Lower leg skin (tissue), 4 donors: Measurements from ENCODE around the gene DGKI. TPM values are rescaled to one million over a fixed set of nuclear protein-coding genes. Genes with fewer than 3 reads are reported as not detected.

Experiments used
- DNase-seq, 2 donors: peaks; one replicate each; pipeline ENCODE4 v3.0.0-alpha.2; 2019; ENCODE audit warnings: low spot score in 2 of 2
- H3K4me3 ChIP-seq: fragments of 200-600 bp; sonication (generic); 2 replicates; pipeline ENCODE4 v1.5.1; 2017; ENCODE audit warnings: mild to moderate bottlenecking, low read depth; ENCODE audit not compliant: poor library complexity, severe bottlenecking
- POLR2A ChIP-seq, 2 donors: fragments of 450-650 bp; IDR thresholded peaks; one replicate each; pipeline ENCODE4 v1.6.1; 2016 to 2017; ENCODE audit warnings: antibody characterized with exemption in 2 of 2, mild to moderate bottlenecking in 1 of 2, moderate library complexity in 1 of 2
- WGBS, 2 donors: methylation state at CpG; one replicate each; pipeline ENCODE4 v1.1.5; 2018; 5-methylcytosine and 5-hydroxymethylcytosine counted together
- intact Hi-C: fragments of 100-400 bp; cut with DNase I; formaldehyde crosslinking; loops from one replicate; pipeline ENCODE4 v1.15.0; 2023; ENCODE audit warnings: low total_unique reads
- total RNA-seq, 4 donors: library from RNA; depleted of rRNA; stranded (reverse); fragments of >200 nt; gene quantifications; one replicate each; pipeline ENCODE4 v1.1.0, GENCODE V29; 2016
- TF ChIP-seq, protein P1 (sequence below), 3 donors: fragments of 450-650 bp; IDR thresholded peaks; one replicate each; pipeline ENCODE4 v1.5.1; 2016; ENCODE audit warnings: antibody characterized with exemption in 3 of 3, mild to moderate bottlenecking in 3 of 3, moderate library complexity in 2 of 3

DGKI gene
- total RNA-seq, 4 donors from 2014 or later, result 0.34 to 2.1 (median 1.3) TPM

DNA sequence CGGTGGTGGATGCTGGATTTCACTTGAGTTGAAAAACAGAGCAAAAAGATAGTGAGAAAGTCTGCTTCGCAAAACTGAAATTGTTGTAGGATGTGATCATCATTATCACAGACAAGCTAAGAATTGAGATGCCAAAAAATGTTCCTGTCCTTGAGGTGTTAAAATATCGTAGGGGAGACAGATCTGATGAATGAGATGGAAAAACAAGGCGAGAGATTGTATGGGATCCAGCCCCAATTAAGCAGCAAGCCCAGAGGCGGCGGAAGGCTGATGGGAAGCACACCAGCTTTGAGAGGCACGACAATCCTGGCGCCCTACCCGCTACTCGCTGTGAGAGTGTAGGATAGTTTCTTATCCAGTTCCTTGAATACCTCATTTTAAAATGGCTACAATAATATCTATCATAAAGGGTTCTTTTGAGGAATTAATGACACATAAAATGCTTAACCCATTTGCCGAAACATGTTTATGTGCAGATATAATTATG is 372.2 kb downstream of the DGKI start:
- no peak for DNase-seq
- intact Hi-C loops, result no loop called here
- TF ChIP-seq, protein P1, sequence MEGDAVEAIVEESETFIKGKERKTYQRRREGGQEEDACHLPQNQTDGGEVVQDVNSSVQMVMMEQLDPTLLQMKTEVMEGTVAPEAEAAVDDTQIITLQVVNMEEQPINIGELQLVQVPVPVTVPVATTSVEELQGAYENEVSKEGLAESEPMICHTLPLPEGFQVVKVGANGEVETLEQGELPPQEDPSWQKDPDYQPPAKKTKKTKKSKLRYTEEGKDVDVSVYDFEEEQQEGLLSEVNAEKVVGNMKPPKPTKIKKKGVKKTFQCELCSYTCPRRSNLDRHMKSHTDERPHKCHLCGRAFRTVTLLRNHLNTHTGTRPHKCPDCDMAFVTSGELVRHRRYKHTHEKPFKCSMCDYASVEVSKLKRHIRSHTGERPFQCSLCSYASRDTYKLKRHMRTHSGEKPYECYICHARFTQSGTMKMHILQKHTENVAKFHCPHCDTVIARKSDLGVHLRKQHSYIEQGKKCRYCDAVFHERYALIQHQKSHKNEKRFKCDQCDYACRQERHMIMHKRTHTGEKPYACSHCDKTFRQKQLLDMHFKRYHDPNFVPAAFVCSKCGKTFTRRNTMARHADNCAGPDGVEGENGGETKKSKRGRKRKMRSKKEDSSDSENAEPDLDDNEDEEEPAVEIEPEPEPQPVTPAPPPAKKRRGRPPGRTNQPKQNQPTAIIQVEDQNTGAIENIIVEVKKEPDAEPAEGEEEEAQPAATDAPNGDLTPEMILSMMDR (IDR thresholded peaks at IDR 0.05), result no peak
- no peak for TF ChIP-seq POLR2A (IDR thresholded peaks at IDR 0.05)
- no peak overlapping the region for H3K4me3 ChIP-seq
- WGBS, 2 donors, result 83 to 88% methylated on average over 11 of the region's 11 CpGs

DNA sequence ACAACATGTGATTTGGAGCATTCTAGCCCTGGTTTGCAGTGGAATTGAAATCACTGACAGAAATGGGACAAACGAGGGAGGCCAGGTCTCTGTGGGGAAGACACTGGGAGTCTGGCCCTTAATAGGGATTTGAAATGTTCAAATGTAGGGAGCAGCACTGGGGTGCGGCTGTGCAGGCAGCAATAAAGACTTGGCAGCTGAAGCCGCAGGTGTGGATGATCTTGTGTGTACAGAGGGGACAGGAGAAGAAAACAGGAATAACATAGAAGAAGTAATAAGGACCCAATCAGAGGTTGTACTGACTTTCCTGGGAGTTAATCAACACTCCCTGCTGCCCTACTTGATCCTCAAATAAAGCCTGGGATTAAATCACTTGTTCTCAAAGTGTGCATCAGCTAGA is 375.6 kb downstream of the DGKI start:
- intact Hi-C loops, result no loop called here
- no peak for DNase-seq
- 60 to 62% methylated on average over 3 of the region's 3 CpGs for WGBS, 2 donors
- TF ChIP-seq, protein P1 (IDR thresholded peaks at IDR 0.05), result no peak
- no peak for TF ChIP-seq POLR2A (IDR thresholded peaks at IDR 0.05)
- no peak overlapping the region for H3K4me3 ChIP-seq

DNA sequence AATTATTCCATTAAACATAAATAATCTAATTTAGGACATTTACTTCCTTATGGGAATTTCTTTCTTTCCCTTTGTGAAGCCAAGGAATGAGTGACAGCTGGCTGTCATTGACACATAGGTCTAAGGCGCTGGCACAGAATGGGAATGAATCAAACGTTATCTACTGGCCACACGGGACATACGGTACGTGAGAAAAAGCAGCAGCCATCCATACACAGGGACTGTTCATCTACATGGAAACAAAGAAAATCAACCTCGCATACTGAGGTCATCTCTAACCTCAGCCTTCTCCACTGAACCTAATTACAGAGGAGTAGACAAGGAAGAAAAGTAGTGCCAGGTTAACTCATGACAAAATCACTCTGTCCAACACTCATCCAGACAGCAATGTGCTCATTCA is 376.9 kb downstream of the DGKI start:
- TF ChIP-seq POLR2A (IDR thresholded peaks at IDR 0.05), result no peak
- TF ChIP-seq, protein P1 (IDR thresholded peaks at IDR 0.05), result no peak
- DNase-seq, result no peak
- intact Hi-C loops, result no loop called here
- WGBS, 2 donors, result 80 to 88% methylated on average over 6 of the region's 6 CpGs
- no peak overlapping the region for H3K4me3 ChIP-seq

DNA sequence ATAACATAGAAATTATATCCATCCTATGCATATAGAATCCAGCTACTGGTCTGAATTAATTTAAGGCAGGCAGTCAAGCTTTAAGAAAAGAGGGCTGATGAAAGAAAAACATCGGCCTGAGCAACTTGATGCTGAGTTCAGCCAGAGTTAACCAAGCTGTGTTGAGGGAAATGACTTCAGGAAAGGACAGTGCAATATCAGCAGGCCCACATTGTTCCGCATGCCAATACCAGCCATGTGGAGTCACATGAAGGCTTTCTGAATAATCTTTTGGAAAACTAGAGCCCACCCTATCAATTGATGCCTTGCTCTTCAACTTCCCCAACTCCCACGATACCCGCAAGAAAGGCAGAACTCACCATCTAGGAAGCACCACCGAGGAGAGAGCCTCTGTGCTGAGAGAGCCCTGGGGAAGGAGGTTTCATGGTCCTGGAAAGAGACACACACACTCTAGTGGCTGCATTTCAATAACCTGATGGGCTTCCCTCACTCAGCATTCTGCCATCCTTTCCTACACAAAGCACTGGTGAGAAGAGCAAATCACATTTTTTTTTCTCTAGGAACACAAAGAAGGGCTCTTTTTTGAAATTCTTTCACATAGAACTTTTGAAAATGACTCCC is 377.5 kb downstream of the DGKI start:
- WGBS, 2 donors, result 75 to 81% methylated on average over 5 of the region's 5 CpGs
- intact Hi-C loops, result no loop called here
- H3K4me3 ChIP-seq, result no peak overlapping the region
- TF ChIP-seq, protein P1 (IDR thresholded peaks at IDR 0.05), result no peak
- TF ChIP-seq POLR2A (IDR thresholded peaks at IDR 0.05), result no peak
- no peak for DNase-seq

DNA sequence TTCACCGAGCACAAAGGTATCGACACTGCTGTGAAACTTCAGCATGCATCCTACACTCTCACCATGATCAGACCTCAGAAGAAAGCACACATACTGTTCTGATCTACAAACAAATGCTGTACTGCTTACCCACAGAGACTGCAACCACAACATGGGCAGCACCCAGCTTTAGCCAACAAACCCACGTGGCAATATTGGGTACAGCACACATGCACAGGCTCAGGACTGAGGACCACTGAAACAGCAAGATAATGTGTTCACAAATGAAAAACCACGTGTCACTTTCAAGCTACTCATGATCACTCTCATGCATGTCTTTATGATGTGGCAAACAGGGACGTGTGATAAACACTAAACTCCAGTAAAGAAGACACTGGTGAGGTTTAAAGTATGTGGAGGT is 383.9 kb downstream of the DGKI start:
- intact Hi-C loops, result no loop called here
- DNase-seq, result no peak
- no peak overlapping the region for H3K4me3 ChIP-seq
- TF ChIP-seq, protein P1 (IDR thresholded peaks at IDR 0.05), result no peak
- WGBS, 2 donors, result 76 to 80% methylated on average over 5 of the region's 5 CpGs
